ENCODE data around the gene TRAPPC14.

Gene TRAPPC14

GRCh38 chr7:100124301-100125230, 34.0 kb downstream of the TRAPPC14 start:
- DNase-seq: no peak

DNA sequence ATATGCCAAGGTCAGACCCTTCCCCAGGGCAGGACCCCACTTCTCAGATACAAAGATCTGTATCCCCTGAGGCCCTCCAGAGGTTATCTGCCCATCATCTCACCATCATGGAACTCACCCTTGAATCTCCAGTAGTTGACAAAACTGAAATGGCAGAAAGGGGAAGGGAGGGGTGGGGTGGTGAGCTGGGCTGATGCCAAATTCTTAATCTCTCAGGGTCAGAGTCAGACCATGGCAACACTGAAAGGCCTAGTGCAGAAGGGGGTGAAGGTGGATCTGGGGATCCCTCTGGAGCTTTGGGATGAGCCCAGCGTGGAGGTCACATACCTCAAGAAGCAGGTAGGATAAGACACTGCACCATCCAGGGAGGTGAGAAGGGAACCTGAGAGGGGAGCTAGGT, 36.0 kb downstream of the TRAPPC14 start:
- DNase-seq: no peak

GRCh38 chr7:100122067-100122466, 36.5 kb downstream of the TRAPPC14 start:
- DNase-seq: no peak

GRCh38 chr7:100120733-100121036, 37.8 kb downstream of the TRAPPC14 start:
- no peak for DNase-seq

DNA sequence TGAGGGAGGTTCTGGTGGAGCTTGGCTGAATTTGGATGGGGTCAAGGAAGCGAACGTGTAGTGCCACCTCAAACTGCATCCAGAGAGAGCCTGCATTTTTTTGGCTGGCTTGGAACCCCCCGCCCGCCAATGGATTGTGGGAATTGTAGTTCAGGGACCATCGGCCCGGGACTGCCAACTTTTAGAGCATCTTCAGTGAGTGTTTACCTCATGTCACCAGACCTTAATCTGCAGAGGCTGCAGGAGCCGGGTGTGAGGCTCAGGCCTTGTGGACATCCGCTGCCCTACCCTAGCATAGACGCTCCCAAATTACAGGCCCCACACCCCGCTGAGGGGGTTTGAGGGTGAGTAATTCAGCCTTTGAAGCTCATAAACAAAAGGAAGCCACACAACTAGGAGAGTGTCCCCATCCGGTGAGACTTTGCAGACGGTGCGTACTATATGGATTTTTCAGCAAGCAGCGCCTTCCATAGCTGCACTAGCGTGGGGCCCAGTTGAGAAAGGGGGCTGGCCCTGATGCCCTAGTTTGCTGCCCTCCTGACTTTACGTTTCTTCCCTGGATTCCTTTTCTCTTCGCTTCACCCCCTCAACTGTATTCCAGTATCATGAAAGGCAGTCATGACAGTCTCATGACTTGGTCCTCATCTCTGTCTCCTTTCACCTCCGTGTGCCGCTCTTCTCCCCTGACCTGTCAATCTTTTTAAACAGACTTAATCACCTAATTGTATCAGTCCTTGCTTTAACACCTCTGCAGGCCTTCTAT, 38.4 kb downstream of the TRAPPC14 start:
- DNase-seq: no peak

DNA sequence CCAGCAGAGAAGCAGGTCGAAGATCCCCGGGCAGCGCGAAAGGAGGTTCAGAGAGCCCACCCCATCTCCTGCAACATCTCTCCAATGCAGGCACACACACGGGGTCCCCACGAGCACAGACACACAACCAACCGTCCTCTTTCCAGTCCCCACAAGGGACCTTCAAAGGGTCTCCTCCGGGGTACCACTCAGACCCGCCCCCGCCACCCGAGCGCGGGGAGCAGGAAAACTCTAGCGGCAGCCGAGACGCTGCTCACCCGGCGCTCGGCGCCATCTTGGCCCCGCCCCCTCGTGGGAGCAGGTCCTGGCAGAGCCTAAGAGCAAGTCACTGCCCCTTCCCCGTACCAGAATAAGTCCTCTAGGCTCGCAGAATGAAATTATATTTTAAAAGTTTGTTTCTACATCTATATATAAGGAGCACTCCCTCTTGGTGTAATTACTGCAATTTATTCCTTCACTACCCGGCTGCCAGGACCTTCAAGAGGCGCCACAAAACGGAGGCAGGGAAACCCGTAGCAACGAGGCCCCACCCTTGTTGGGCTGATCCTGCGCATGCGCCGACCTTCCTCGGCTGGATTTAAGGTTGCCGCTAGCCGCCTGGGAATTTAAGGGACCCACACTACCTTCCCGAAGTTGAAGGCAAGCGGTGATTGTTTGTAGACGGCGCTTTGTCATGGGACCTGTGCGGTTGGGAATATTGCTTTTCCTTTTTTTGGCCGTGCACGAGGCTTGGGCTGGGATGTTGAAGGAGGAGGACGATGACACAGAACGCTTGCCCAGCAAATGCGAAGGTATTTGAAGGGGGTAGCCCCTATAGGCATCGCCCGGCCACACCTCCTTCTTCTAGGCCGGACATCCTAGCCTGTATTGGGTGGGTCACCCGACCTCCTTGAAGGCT, 39.2 kb downstream of the TRAPPC14 start, which contains the start of the genes CNPY4 and TAF6:
TSS of gene CNPY4 (plus strand) at position 563 of the 898 bp plus-strand sequence. CDS start at position 674, 111 bp downstream.
TSS of gene TAF6 (minus strand) at position 287 of the 898 bp plus-strand sequence. CDS start 5,149 bp downstream, outside the sequence.
- peak; percentile 78 for DNase-seq

DNA sequence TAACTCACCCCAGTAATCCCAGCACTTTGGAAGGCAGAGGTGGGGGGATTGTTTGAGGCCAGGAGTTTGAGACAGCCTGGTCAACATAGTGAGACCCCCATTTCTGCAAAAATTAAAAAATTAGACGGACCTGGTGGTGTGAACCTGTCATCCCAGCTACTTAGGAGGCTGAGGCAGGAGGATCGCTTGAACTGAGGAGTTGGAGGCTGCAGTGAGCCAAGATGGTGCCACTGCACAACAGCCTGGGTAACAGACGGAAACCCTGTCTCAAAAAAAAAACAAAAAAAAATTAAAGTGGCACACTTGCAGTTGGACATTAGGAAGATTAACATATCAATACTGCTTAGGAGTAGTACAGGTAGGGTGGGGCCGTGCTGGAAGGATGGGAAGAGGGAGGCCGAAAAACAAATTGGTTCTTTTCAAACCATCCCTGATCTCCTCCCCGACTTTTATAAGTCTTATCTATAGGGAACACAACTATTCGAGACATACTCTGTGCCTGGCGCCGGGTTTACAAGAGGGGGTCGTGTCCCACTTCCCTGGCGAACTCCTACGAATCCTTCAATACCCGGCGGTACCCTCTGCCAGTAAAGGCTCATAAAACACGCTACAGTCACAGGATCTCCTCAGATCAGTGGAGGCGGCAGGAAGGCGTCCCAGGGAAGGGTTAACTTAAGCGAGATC, 40.0 kb downstream of the TRAPPC14 start:
- no peak for DNase-seq

- DNase-seq: no peak
These were observed 43.5 kb downstream of the TRAPPC14 start for GRCh38 chr7:100115026-100115425.

DNA sequence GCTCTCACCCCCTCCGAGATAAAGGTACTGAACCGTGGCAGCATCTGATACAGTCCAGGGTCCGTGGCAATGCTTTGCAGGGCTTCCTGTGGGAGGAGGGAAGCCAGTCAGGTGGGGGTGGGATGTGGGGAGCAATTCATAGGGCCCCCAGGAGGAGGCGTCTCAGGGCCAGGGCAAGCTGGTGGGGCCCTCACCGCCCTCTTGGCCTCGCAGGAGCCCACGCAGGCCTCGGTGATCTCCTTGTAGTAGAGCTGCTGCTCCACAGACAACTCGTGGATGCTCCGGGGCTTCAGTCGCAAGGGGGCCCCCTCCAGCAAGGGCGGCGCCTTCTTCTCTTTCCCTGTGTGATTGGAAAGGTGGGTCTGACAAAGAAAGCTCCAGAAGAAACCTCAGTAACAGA, 46.6 kb downstream of the TRAPPC14 start:
- DNase-seq: no peak

- DNase-seq: no peak
These were observed 47.4 kb downstream of the TRAPPC14 start for GRCh38 chr7:100111156-100111555.

DNA sequence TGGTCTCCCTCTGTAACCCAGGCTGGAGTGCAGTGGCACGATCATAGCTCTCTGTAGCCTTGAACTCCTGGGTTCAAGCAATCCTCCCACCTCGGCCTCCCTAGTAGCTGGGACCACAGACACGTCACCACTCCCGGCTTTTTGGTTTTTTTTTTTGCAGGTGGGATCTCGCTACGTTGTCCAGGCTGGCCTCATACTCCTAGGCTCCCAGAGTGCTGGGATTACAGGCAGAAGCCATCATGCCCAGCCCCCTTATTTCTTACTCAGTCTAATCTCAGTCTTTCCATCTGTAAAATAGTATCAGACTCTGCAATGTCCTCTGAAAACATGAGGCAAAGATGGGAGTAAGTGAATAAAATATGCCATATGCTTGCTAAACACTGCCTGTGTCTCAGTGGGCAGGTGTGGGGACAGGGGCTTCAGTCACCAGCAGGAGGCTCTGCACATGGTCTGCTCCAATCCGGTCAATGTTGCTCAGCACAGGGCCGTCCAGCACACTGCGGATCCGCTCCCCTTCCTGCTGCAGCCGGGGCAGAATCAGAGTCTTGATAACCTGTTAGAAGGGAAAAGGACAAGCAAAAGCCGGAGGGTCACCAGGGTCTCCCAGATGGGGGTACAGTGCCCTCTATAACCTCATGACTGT, 48.9 kb downstream of the TRAPPC14 start:
- no peak for DNase-seq

DNA sequence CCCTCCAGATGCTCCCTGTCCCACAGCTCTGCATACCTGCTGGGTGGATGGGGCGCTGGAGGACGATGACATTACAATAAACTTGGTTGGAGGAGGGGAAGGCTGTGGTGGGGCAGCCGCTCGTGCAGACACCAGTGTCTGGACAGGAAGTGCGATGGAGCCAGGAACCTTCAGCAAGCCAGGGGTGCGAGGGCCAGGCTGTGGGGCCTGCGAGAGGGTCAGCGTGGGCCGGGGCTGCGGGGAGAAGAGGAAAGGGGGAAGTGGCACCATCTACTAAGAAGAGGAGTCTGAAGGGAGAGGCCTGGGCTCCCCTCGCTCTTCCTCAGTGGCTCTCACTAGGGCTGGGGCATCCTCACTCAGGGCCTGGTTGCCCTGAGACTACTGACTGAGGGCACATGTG, 50.6 kb downstream of the TRAPPC14 start:
- DNase-seq: no peak

DNA sequence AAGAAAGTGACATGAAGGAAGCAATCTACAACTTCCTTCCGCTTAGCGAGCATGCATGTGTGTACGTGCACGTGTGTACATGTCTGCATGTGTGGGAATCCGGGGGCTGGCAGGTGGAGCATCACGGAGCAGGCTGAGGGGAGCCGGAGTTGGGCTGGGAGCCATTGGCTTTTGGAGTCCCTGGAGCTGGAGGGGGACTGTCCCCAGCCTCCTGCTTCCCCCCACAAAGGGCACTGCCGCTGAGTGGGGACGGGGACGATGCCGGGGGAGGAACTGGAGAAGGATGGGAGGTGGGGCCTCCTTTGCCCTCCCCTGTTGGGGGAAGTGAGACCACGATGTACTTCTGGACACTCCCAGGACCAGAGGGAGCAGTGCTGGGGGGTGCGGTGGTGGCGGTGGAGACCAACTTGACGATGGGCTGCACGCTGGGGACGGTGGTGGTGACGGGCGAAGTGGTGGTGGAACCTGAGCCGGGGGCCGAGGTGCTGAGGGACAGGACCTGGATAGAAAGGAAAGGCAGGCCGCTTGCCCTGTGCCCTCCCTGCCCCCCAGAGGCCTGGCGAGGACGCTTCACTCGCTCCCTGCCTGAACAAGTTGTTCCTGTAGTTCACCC, 51.3 kb downstream of the TRAPPC14 start:
- no peak for DNase-seq

- no peak for DNase-seq
These were observed 51.9 kb downstream of the TRAPPC14 start for GRCh38 chr7:100106633-100107032.

DNA sequence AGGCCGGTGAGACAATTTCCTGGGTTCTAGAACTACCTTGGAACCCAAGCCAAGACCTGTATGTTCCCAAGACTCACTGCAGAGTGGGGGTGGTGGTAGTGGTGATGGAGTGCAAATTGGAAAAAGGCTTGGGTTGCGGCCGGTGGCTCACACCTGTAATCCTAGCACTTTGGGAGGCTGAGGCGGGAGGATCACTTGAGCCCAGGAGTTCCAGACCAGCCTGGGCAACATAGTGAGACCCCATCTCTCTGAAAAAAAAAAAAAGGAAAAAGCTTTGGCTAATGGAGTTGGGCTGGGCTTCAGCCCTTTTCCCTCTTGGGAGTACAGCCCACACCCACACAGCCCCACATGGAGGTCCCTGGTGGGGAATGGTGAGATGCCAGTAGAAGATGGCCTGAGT, 53.0 kb downstream of the TRAPPC14 start:
- DNase-seq: no peak
